GM19240 (cell line): ENCODE results near the gene DUT.

Source experiments
- DNase-seq: peaks from one replicate; pipeline ENCODE4 v3.0.0; 2011; ENCODE audit warnings: low spot score; ENCODE audit not compliant: insufficient read length

DUT gene

DNA sequence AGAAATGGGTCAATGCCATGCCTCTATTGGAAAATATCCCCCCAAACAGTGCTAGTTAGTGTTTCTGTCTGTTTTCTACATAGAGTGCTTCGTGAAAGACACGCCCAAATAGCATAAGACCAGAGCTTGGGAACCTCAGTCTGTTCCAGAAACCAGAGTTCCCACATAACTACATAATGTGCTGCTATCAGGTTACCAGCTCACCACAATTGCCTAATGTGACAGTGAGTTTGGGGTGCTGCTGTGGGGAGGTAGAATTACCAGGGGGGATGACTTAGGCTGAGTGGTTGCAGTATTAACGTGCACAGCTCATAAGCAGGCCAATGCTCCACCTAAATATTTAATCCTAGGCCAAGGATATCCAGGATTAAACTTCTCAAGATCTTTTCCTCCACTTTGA lies 39.2 kb downstream of the DUT start:
- no peak for DNase-seq

DNA sequence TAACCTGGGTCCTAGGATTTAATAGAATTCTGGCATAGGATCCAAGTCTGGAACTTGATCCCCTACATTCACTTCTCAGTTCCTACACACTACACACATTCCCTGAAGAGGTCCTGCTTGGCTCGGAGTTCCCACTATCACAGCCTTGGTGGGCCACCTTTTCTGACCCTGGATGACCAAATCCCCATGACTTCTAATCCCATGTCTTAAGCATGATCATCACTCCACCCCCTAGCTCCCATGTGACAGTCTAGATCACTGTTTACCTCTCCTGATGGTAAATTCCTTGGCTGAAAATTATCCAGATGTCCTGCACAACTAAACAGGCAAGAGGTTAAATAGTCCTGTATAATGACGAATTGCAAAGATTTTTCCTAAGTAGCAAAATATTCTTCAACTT lies 40.3 kb downstream of the DUT start:
- no peak for DNase-seq

DNA sequence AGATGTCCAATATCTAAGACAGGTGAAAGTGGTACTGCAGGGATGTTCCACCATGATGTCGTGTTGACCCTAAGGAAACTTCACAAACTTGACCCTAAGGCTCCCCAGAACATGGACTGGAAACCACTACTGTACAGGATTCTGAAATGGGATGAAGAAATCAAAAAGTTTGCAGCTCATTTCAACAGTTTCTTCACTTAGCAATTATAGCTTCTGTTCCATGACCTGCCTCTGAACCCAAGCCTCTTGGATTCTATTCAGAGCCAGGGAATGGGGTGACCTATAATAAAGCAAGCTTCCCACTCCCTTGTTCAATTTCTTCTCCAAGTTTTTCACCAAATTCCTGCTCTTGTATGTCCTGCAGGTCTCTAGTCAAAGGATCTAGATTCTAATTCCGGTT lies 40.7 kb downstream of the DUT start:
- DNase-seq: no peak

DNA sequence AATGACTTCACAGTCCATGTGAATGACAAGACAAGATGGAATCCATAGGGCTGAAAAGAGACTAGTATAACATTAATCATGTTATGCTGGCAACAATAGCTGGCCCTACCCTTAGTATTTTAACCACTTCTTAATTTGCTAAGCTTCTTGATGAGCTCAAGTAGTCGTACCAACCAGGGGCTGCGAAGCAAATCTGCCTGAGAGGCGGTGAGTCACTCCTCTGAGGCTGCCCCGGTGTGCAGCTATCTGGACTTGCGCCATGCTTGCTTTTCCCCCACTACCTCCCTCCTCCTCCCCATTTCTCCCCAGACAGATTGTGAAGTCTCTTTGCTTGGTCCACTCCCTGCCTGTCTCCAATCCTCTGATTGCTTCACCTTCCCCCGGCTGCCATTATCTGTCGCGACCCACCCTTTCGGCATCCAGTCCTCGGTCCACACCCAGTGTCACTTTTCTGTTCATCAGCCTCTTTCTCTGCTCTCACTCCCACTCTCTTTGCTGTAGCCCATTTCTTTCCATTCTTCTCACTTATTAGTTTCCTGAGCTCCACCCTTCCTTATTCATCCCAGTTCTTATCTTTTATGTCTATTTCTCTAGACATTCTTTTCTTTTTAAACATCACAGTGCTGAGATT lies 42.7 kb downstream of the DUT start:
- no peak for DNase-seq

DNA sequence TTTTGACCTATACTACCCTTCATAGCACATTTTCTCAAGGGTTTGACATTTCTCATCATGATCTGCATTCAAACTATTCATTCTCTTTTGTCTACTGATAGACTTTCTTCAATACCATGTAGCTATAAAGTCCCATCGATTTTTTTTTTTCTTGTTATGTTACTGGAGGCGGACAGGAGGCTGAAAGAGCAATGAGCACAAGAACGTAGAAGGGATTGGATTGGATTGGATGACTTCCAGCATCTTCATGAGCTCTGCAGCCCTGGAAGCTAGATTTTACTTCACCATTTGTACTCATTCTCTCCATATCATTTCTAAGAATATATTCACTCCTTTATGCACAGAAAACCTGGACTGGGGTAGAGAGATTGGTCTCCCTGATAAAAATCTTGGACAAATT lies 43.2 kb downstream of the DUT start:
- DNase-seq: no peak

DNA sequence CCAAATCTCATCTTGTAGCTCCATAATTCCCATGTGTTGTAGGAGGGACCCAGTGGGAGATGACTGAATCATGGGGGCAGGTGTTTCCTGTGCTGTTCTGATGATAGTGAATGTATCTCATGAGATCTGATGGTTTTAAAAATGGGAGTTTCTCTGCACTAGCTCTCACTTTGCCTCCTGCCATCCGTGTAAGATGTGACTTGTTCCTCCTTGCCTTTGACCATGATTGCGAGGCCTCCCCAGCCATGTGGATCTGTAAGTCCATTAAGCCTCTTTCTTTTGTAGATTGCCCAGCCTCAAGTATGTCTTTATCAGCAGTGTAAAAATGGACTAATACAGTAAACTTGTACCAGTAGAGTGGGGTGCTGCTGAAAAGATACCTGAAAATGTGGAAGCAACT lies 44.5 kb downstream of the DUT start:
- DNase-seq: no peak

DNA sequence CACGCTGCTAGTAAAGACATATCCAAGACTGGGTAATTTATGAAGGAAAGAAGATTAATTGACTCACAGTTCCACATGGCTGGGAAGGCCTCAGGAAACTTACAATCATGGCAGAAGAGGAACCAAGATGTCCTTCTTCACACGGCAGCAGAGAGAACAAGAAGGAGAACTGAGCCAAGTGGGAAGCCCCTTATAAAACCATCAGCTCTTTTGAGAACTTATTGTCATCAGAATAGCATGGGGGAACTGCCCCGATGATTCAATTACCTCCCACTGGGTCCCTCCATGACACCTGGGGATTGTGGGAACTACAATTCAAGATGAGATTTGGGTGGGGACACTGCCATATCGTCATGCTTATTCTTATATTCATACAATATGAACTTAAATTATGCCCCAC lies 49.0 kb downstream of the DUT start:
- no peak for DNase-seq

DNA sequence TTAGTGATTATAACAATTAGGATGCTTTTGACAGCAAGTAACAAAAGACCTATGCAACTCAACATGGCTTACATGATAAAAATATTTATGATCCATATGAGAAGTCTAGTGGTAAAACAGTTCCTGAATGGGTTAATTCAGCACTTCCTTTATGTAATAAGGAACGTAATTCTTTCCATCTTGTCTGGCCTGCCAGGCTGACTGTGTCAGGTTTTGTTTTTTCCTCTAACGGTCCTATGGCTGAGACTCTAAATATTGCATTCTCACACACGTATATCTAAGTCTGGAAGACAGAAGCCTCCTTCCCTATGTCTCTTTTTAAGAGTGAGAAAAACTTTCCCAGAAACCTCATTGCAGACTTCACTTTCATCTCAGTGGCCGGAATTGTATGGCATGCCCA lies 50.6 kb downstream of the DUT start:
- no peak for DNase-seq

DNA sequence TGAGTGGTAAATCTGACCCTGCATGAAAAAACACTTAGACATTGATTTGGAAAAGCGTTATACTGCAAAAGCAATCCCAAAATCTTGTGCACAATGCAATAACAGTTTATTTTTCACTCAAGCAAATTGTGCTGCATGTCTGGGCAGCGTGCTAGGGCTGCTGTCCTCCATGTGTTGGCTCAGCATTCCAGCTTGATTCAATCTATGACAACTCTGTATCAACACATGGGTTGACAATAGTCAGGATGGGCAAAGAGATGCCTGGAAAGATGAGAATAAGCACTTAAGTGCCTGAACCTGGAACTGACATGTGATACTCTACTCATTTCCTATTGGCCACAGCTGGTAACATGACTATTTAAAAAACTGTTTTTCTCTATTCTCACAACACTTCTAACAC lies 51.8 kb downstream of the DUT start:
- no peak for DNase-seq

DNA sequence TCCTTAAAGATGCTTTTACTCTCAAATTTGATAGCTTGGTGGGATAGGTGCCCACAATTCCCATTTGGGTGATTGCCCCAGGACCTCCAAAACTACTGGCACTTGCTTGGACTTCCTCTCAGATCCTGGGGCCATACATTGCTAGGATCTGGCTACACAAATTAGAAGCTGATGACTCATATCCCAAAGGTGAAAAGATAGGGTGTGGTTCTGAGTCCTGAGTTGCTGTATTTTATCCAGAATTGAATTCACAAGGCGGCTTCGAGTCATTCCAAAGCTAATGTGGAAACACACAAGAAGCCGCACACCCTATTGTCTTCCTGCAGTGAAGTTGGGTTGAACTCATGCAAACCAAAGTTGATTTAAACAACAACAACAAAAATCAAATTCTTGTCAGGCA lies 53.4 kb downstream of the DUT start:
- no peak for DNase-seq

DNA sequence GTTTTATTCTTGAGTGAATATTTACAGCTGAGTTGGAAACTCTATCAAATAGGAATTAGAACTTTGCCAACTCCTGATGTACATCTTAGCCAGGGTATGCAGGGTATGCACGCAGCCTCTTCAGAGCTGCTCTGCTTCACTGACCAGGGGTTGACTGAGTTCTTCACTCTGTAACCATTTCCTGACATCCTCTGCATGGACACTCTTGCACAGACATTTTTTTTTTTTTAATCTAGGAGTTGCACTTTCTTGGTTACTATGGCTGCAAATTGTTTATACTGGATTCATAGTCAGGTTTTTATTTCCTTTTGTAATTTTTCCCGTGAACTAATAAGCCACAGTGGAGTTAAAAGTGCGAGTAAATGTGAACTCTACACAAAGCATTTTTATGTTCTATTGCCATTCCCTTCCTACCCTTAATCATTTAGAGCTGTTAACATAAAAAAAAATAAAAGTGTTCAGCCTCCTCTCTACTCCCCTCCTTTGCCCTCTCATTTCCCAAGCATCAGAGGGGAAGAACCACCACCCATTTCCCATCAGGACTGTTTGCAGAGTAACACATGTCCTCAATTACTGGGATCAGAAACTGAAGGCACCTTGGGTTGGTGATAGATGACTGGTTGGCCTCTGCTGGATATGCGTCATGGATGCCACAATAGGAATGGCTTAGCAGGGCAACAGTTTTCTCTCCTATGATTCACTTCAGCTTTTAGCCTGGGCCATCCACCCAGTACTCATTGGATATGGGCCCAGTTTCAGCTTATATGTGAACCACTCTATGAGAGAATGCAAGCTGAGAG lies 54.0 kb downstream of the DUT start:
- no peak for DNase-seq

DNA sequence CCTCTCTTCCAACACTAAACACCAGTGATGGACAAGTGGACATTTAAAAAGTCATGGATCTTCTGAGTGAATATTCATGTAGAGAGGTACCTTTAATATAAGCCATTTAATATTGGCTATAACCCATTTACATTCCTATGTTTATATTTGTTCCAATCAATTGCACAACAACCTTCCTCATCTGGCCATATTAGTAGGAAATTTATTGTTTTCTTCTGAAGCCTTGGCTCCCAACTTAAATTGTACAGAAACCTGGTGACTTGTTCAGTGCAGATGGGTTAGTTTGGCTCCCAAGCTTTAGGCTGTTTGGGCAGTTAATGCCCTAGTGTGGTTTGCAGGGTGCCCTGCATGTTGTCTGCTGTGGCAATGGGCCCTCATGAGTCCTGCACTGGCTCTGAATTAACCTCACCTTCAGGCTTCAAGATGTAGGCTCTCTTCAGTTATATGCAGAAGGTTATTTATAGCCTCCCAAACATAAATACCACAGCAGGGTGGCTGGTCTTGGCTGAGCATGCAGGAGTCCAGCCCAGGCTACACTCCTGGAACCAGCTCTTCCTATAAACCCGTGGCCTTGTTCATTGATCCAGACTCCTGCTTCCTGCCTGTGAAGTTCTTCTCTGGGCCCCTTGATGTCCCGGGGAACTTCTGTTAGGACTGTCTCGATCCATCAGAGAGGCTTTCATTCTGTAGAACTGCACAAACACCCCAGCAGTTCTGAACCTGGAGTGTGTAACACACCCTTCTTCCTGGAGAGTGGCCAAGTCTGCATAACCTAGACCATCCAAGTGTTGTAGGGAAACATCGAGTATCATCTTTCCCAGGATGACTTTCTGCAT lies 57.0 kb downstream of the DUT start:
- no peak for DNase-seq

DNA sequence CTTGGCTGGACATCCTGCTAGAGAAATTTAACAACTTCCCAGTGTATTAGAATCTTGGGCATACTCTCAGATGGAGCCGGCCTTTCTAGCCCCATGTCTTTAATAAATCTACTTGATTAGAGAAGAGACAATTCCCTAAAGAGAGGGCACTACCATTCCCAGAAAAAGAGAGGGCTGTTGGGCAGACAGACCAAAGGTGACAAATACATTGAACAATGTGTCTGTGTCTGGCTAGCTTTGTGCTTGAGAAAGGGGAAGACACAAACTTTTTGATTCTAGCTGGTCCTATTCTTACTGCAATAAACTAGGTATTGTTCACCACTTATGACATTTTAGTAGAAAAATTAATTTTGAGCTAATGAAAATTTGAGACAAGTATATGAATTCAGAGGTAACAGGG lies 57.7 kb downstream of the DUT start:
- no peak for DNase-seq

DNA sequence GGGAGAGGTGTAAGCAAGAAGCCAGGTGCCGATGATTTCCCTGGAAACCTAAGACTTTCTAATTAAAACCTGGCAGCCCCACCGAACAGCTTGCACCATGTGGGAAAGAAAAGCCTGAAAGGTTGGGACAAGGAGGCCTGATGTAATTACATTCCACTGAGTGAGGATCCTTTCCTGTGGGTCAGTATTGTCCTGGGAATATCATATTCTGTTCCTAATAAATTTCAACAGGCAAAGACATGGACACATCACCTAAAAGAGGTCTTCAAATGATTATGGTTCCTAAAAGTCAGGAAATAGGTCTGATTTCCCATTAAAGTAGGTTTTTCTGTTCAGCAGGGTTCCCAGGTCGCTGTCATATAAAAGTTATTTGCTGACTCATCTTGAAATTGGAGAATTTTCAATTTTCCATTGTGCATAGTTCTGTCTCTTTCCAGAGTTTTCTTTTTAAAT lies 58.5 kb downstream of the DUT start:
- DNase-seq: no peak

DNA sequence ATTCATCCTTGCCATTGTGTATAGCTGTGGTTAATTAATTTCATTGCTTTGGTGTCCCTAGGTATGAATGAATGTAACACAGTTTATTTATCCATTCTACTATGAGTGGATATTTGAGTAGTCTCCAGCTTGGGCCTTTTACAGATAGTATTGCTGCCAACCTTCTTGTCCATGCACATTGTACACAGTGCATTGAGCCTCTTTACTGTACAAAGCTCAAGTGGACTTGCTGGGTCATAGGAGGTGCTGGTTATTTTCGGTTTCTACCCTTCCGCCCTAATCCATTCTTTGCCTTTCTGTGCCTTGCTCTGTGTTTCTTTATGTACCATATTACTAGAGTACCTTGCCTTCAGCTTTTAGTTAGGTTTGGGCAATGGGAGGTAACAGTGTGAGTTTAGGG lies 60.7 kb downstream of the DUT start:
- no peak for DNase-seq

DNA sequence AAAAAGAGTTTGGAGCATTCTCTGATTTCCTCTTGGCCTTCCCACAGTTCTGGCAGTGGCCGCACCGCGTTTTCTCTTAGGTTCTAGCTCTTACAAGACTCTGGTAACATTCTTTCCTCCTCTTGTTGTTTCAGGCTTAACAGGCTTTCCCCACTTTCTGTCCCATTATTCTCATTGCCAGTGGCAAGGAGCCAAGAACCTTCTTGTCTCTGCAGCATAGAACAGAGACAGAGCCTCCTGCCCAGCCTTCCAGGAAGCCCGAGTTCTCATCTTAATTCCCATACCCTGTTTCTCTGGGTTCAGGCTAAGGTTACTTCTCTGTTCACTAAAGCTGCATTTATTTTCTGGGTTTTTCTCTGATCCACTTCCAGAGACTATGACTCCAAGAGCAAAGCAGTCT lies 61.1 kb downstream of the DUT start:
- DNase-seq: no peak
